NCI-H2196 (cell line): ENCODE data around the gene SCG5.

Experiments used
- DNase-seq: peaks from one replicate; lab custom pipeline; 2025; ENCODE audit not compliant: unreplicated experiment; lab: John Stamatoyannopoulos, UW

SCG5 gene

DNA sequence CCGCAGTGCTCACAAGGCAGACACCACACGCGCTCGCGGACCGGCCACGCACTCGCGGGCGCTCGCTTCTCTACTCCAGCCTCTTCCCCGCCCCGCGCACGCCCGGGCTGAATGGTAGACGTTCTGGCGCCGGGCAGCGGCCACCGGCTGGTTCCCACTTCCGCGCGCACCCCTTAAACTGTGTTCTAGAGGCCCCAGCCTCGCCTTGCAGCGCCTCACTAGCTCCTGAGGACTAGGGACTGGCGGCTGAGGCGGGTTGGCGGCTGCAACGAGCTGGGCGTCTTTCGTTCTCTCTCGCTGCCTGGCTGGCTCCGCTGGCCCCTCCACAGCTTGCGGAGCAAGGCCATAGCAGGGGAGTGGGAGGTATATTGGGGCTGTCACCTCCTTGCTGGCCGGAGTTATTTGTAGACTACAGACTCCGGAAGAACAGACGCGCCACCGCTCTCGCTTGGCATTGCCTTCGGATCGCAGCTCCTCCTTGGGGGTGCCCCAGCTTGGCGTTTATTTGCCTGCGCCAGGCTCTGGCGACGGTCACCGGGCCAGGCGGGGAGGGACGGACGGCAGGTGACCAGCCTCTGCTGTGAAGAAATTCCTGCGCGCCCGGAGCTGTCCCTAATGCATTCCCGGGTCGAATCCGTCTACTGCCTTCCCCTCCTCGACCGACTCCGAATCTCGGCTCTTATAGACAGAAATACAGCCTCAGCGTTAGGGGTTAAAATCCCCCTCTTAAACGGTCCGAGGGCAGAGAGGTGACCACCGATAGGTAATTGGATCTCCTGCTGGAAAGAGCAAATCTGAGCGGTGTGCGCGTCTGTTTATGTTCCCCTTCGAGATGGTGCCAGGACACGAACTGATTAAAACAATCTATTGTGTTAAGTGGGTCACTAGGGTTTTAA lies 77.6 kb downstream of the SCG5 start:
- no peak for DNase-seq

- no peak for DNase-seq
These were observed 80.1 kb downstream of the SCG5 start for GRCh38 chr15:32721596-32721995.

GRCh38 chr15:32722136-32722535 lies 80.6 kb downstream of the SCG5 start:
- no peak for DNase-seq

GRCh38 chr15:32723171-32723948 lies 81.8 kb downstream of the SCG5 start:
- no peak for DNase-seq

DNA sequence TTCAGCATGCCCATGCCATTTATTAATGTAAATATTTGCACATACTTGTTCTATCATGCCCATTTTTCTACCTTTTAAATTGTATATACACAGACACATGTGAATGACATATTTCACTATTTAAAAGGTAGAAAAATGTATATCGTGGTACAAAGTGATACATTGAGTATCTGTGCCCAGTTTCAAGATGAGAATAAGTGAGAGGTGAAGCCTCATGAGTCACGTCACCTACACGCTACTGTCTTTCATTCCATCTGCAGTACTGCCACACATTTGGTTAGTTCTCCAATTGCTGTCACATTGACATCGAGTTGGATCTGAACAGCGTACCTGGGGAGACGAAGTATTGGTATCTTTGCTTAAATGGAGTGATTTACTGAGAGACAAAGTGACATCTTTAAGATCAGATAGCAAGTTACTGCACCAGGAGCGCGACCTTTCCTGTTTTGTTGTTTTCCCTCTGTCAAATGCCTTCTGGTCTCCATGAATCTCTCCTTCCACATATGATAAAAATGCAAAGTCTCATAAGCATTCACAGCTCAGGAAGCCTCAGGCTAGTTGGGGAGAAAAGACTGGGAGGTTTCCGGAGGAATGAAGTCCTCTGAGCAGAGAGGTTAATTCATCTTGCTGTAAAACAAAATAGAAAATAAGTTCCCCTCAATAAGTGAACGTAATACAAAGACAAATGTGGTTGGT lies 88.3 kb downstream of the SCG5 start:
- no peak for DNase-seq

DNA sequence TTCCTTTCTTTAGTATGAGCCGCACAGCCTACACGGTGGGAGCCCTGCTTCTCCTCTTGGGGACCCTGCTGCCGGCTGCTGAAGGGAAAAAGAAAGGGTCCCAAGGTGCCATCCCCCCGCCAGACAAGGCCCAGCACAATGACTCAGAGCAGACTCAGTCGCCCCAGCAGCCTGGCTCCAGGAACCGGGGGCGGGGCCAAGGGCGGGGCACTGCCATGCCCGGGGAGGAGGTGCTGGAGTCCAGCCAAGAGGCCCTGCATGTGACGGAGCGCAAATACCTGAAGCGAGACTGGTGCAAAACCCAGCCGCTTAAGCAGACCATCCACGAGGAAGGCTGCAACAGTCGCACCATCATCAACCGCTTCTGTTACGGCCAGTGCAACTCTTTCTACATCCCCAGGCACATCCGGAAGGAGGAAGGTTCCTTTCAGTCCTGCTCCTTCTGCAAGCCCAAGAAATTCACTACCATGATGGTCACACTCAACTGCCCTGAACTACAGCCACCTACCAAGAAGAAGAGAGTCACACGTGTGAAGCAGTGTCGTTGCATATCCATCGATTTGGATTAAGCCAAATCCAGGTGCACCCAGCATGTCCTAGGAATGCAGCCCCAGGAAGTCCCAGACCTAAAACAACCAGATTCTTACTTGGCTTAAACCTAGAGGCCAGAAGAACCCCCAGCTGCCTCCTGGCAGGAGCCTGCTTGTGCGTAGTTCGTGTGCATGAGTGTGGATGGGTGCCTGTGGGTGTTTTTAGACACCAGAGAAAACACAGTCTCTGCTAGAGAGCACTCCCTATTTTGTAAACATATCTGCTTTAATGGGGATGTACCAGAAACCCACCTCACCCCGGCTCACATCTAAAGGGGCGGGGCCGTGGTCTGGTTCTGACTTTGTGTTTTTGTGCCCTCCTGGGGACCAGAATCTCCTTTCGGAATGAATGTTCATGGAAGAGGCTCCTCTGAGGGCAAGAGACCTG lies 89.5 kb downstream of the SCG5 start:
- no peak for DNase-seq

- no peak for DNase-seq
These were observed 91.2 kb downstream of the SCG5 start for GRCh38 chr15:32732574-32733157.

GRCh38 chr15:32733281-32733680 lies 91.8 kb downstream of the SCG5 start:
- no peak for DNase-seq

GRCh38 chr15:32735989-32736700 lies 94.6 kb downstream of the SCG5 start:
- DNase-seq: no peak

GRCh38 chr15:32736701-32737061 lies 95.2 kb downstream of the SCG5 start:
- no peak for DNase-seq

- no peak for DNase-seq
These were observed 95.8 kb downstream of the SCG5 start for GRCh38 chr15:32737304-32737703.

DNA sequence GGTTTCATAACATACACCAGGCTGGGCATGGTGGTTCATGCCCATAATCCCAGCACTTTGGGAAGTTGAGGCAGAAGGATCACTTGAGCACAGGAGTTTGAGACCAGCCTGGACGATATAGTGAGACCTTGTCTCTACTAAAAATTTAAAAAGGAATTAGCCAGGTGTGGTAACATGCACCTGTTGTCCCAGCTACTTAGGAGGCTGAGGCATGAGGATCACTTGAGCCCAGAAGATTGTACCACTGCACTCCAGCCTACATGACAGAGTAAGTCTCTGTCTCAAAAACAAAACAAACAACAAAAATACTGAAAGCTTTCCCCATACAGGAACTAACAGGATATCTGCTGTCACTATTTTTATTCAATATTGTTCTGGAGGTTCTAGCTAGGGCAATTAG lies 97.2 kb downstream of the SCG5 start:
- no peak for DNase-seq

DNA sequence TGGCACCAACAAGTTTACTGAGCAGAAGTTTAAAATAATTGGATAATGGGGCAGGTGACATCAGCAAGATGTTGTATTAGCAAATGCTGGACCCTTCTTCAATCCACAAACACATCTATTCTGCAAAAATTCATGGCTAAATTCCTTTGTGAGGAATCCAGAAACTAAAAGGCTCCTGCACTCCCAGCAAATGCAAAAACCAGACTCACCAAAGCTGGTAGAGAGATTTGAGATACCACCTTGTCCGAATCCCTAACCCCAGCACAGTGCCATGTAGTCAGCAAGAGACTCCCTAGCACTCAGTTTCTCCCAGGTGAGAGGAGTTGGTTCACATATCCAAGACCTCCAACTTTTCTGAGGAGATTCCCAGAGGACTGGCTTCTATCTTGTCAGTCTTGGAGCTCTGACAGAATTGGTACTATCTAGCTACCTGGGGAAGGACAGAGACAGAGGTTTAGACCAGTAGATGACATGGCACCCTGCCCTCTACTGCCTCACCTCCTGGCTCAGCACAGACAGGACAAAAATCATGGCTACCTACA lies 98.1 kb downstream of the SCG5 start:
- no peak for DNase-seq

DNA sequence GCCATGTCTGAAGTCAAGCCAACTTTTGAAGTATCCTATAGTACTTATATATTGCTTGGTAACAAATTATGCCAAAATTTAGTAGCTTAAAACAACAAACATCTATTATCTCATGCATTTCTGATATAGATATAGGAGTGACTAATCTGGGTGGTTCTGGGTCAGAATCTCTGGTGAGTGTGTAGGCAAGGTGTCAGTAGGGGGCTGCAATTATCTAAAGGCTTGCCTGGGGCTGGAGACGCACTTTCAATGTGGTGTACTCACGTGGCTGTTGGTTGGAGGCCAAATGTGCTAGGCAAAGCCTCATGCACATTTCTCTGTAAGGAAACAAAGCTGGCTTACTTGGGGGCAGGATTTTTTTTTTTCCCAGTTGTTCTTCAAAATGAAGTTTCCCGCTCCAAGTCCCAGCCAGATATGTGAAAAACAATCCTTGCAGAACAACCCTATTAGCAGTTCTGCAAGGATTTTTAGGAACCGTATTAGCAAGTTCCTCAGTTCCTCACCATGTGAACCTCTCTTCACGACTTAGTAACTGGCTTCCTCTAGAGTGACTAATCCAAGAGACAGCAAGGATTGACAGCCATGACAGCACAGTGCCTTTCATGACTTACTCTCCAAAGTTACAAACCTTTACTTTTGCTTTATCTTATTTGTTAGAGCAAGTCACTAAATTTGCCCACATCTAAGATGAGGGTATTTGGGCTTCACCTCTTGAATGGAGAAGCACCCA lies 102.1 kb downstream of the SCG5 start:
- DNase-seq: no peak

GRCh38 chr15:32746116-32746857 lies 104.8 kb downstream of the SCG5 start:
- no peak for DNase-seq
